Progenitor cell of endocrine pancreas (in vitro differentiated cells): ENCODE data around the gene LAMA3. TPM values are rescaled to one million over a fixed set of nuclear protein-coding genes. Genes with fewer than 3 reads are reported as not detected.

ENCODE experiments used
- DNase-seq: peaks from one replicate; pipeline ENCODE4 v3.0.0; 2021; ENCODE audit warnings: low spot score; ENCODE audit not compliant: unreplicated experiment
- H3K27ac Mint-ChIP-seq: 2 replicates; pipeline ENCODE4 v1.8.0; 2021; ENCODE audit warnings: mild to moderate bottlenecking, moderate library complexity, mixed read lengths
- H3K27me3 Mint-ChIP-seq: 2 replicates; pipeline ENCODE4 v1.8.0; 2021; ENCODE audit warnings: mixed read lengths
- H3K36me3 Mint-ChIP-seq: 2 replicates; pipeline ENCODE4 v1.8.0; 2022; ENCODE audit warnings: mixed read lengths; ENCODE audit not compliant: insufficient read depth
- H3K4me1 Mint-ChIP-seq: 2 replicates; pipeline ENCODE4 v1.8.0; 2021; ENCODE audit warnings: low read depth, mixed read lengths
- H3K4me3 Mint-ChIP-seq: 2 replicates; pipeline ENCODE4 v1.8.0; 2021; ENCODE audit warnings: low read depth, mild to moderate bottlenecking, moderate library complexity, mixed read lengths
- H3K9me3 Mint-ChIP-seq: 2 replicates; pipeline ENCODE4 v1.8.0; 2021; ENCODE audit warnings: low read depth, mixed read lengths
- total RNA-seq: library from RNA; stranded (reverse); gene quantifications from 2 replicates; pipeline ENCODE4 v1.2.1, GENCODE V29; 2021
- TF ChIP-seq, protein P1 (sequence below): fragments of 200-600 bp; sonication (generic); IDR thresholded peaks from one replicate; pipeline ENCODE4 v1.5.0; 2021; ENCODE audit warnings: antibody characterized with exemption, mild to moderate bottlenecking; ENCODE audit not compliant: unreplicated experiment

LAMA3 gene
- total RNA-seq, 1 donor from 2014 or later: 0.84 TPM

- Mint-ChIP-seq H3K4me1 (peaks cover 13% of the 10 kb centered on the region), H3K36me3 (no peaks in the 10 kb centered on the region), H3K4me3 (no peak overlapping the region), H3K27ac (no peak overlapping the region), H3K9me3 (no peaks in the 10 kb centered on the region), H3K27me3 (no peaks in the 10 kb centered on the region)
- TF ChIP-seq, protein P1, sequence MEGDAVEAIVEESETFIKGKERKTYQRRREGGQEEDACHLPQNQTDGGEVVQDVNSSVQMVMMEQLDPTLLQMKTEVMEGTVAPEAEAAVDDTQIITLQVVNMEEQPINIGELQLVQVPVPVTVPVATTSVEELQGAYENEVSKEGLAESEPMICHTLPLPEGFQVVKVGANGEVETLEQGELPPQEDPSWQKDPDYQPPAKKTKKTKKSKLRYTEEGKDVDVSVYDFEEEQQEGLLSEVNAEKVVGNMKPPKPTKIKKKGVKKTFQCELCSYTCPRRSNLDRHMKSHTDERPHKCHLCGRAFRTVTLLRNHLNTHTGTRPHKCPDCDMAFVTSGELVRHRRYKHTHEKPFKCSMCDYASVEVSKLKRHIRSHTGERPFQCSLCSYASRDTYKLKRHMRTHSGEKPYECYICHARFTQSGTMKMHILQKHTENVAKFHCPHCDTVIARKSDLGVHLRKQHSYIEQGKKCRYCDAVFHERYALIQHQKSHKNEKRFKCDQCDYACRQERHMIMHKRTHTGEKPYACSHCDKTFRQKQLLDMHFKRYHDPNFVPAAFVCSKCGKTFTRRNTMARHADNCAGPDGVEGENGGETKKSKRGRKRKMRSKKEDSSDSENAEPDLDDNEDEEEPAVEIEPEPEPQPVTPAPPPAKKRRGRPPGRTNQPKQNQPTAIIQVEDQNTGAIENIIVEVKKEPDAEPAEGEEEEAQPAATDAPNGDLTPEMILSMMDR: no peak
- DNase-seq: no peak
Measured at GRCh38 chr18:23929362-23929930, 240.2 kb downstream of the LAMA3 start.

DNA sequence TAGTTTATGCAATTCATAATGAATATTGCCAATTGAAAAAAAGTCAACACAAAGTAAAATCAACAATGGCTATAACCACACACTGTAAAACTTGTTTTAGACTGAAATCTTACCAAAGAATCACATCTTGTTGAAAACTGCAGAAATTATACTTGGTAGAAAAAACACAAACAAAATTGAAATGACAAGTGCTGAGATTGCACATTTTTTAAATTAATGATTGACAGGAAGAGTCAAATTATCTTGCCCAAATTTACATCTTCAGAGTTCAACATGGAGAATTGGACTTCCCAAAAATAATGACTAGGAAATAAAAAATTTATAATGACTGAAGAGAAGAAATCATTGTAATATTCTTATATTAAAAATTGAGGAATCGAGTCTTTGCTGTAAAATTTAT, 240.7 kb downstream of the LAMA3 start:
- TF ChIP-seq, protein P1: no peak
- H3K27me3 Mint-ChIP-seq: no peaks in the 10 kb centered on the region
- H3K27ac Mint-ChIP-seq: no peak overlapping the region

GRCh38 chr18:23932385-23933067, 243.3 kb downstream of the LAMA3 start:
- no peak overlapping the region for H3K4me3 Mint-ChIP-seq
- peaks cover 3% of the 10 kb centered on the region for H3K4me1 Mint-ChIP-seq

More for the DNA sequence above, 240.7 kb downstream of the LAMA3 start:
- Mint-ChIP-seq H3K4me3 (no peak overlapping the region), H3K36me3 (no peaks in the 10 kb centered on the region), H3K4me1 (peaks cover 13% of the 10 kb centered on the region), H3K9me3 (no peaks in the 10 kb centered on the region)
- DNase-seq: no peak

DNA sequence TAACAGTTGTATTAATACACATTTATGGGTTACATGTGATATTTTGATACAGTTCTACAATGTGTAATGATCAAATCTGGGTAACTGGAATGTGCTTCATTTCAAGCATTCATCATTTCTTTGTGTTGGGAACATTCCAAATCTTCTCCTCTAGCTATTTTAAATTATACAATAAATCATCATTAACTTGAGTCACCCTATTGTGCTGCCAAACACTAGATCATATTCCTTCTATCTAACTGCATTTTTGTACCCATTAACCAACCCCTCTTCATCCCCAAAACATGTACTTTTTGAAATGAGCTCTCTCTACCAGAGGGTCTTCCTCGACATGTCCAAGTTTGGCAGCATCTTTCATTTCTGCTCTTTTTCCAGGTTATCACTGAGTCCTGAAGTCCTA, 244.2 kb downstream of the LAMA3 start:
- H3K27me3 Mint-ChIP-seq: peaks cover under 1% of the 10 kb centered on the region
- TF ChIP-seq, protein P1: no peak
- H3K27ac Mint-ChIP-seq: no peak overlapping the region
- H3K9me3 Mint-ChIP-seq: no peaks in the 10 kb centered on the region
- no peaks in the 10 kb centered on the region for H3K4me1 Mint-ChIP-seq
- no peak for DNase-seq
- no peaks in the 10 kb centered on the region for H3K36me3 Mint-ChIP-seq
- H3K4me3 Mint-ChIP-seq: no peak overlapping the region

More at GRCh38 chr18:23932385-23933067, 243.3 kb downstream of the LAMA3 start:
- H3K27me3 Mint-ChIP-seq: no peaks in the 10 kb centered on the region
- H3K27ac Mint-ChIP-seq: no peak overlapping the region
- no peaks in the 10 kb centered on the region for H3K9me3 Mint-ChIP-seq
- TF ChIP-seq, protein P1: no peak
- H3K36me3 Mint-ChIP-seq: no peaks in the 10 kb centered on the region
- no peak for DNase-seq

- Mint-ChIP-seq H3K27ac (no peak overlapping the region), H3K4me3 (no peak overlapping the region), H3K27me3 (peaks cover 5% of the 10 kb centered on the region), H3K9me3 (no peaks in the 10 kb centered on the region), H3K4me1 (no peaks in the 10 kb centered on the region), H3K36me3 (no peaks in the 10 kb centered on the region)
- TF ChIP-seq, protein P1: no peak
- no peak for DNase-seq
Measured at GRCh38 chr18:23934252-23934651, 245.0 kb downstream of the LAMA3 start.
